Iris pigment epithelial cell (primary cell): ENCODE data around the gene IL36B.

ENCODE experiments used
- DNase-seq: peaks from one replicate; pipeline ENCODE4 v3.0.0-alpha.2; 2011; ENCODE audit warnings: low read depth

IL36B gene

GRCh38 chr2:113075600-113075999, 22.9 kb upstream of the IL36B start:
- no peak for DNase-seq

GRCh38 chr2:113075030-113075429, 22.4 kb upstream of the IL36B start:
- DNase-seq: no peak

GRCh38 chr2:113073325-113073834, 20.7 kb upstream of the IL36B start:
- no peak for DNase-seq

GRCh38 chr2:113072584-113072983, 19.9 kb upstream of the IL36B start:
- no peak for DNase-seq

- DNase-seq: no peak
Measured at GRCh38 chr2:113070606-113070975, 17.9 kb upstream of the IL36B start.

GRCh38 chr2:113069676-113070605, 17.3 kb upstream of the IL36B start:
- DNase-seq: no peak

- no peak for DNase-seq
Measured at GRCh38 chr2:113068706-113069485, 16.2 kb upstream of the IL36B start.

- DNase-seq: no peak
Measured at GRCh38 chr2:113068249-113068648, 15.6 kb upstream of the IL36B start.

- no peak for DNase-seq
Measured at GRCh38 chr2:113067681-113068080, 15.0 kb upstream of the IL36B start, which contains the start of gene IL1F10. Gene IL1F10 (plus strand): TSS chr2:113067970. CDS start chr2:113072739, 4,769 bp downstream.

GRCh38 chr2:113064898-113065297, 12.2 kb upstream of the IL36B start:
- DNase-seq: no peak

- DNase-seq: no peak
Measured at GRCh38 chr2:113064281-113064680, 11.6 kb upstream of the IL36B start.

GRCh38 chr2:113061896-113062770, 9.5 kb upstream of the IL36B start:
- DNase-seq: no peak

- DNase-seq: no peak
Measured at GRCh38 chr2:113061241-113061640, 8.6 kb upstream of the IL36B start.

- no peak for DNase-seq
Measured at GRCh38 chr2:113060796-113061195, 8.1 kb upstream of the IL36B start.

- DNase-seq: peak; percentile 25
Measured at GRCh38 chr2:113060396-113060795, 7.7 kb upstream of the IL36B start.

GRCh38 chr2:113058998-113059960, 6.6 kb upstream of the IL36B start, which contains the start of gene IL36RN:
Gene IL36RN (plus strand): TSS chr2:113059198. CDS start chr2:113059439, 241 bp downstream.
- DNase-seq: no peak

GRCh38 chr2:113058411-113058994, 5.8 kb upstream of the IL36B start:
- DNase-seq: no peak

- no peak for DNase-seq
Measured at GRCh38 chr2:113057117-113057516, 4.5 kb upstream of the IL36B start.

GRCh38 chr2:113056521-113056920, 3.9 kb upstream of the IL36B start:
- no peak for DNase-seq

GRCh38 chr2:113054066-113054465, 1.4 kb upstream of the IL36B start:
- DNase-seq: no peak
